Measurements from ENCODE around the gene TBL1X.

TBL1X gene

GRCh38 chrX:9786798-9787635 lies 322.2 kb downstream of the TBL1X start:
- in situ Hi-C loops (cut with MboI; ENCODE audit: low sequenced_read_pairs): no loop called here

GRCh38 chrX:9788911-9789310 lies 324.1 kb downstream of the TBL1X start:
- in situ Hi-C loops (cut with MboI; ENCODE audit: low sequenced_read_pairs): no loop called here

GRCh38 chrX:9789555-9789954 lies 324.7 kb downstream of the TBL1X start:
- in situ Hi-C loops (cut with MboI; ENCODE audit: low sequenced_read_pairs): no loop called here

Measured in HL-60/S4 treated with retinoic acid at 250 ng/mL for 4 days and 3 days (cell line).